ENCODE measurements around the gene TOM1. TPM values are rescaled to one million over a fixed set of nuclear protein-coding genes. Genes with fewer than 3 reads are reported as not detected.

TOM1 gene
- total RNA-seq (2014; rRNA removed; shearing (Covaris generic); ENCODE audit: low replicate concordance): 8.3 and 21.7 TPM in 2 replicates

- Histone ChIP-seq H3K79me2 (ENCODE audit: low read length) (no peaks in the 10 kb centered on the region), H3K4me2 (ENCODE audit: low read depth, low read length, poor library complexity, severe bottlenecking) (peak within 1 kb of the TSS; percentile 94), H3K36me3 (ENCODE audit: insufficient read depth, low read length) (peaks cover 9% of the 10 kb centered on the region; the same call in 1 of the 2 replicates), H3K27ac (ENCODE audit: low read length) (peak within 1 kb of the TSS; percentile 5; the same call in 1 of the 2 replicates), H4K20me1 (ENCODE audit: insufficient read depth, low read depth, low read length) (no peaks in the 10 kb centered on the region), H3K4me1 (ENCODE audit: low read length) (peaks cover 17% of the 10 kb centered on the region), H3K9ac (ENCODE audit: low read length) (peak within 1 kb of the TSS; percentile 82), H2AFZ (ENCODE audit: low read length) (peak within 1 kb of the TSS; percentile 84), H3K4me3 (ENCODE audit: low read length) (peak within 1 kb of the TSS; percentile 77), H3K9me2 (replicated peaks; ENCODE audit: insufficient read depth, low read length) (no peaks in the 10 kb centered on the region), H3K9me3 (ENCODE audit: low read length) (no peaks in the 10 kb centered on the region), H3K27me3 (ENCODE audit: low read length) (no peaks in the 10 kb centered on the region)
- peak; percentile 99 for DNase-seq
Observed at GRCh38 chr22:35299673-35300499, at the start of gene TOM1. Gene TOM1, plus strand, starts transcription at chr22:35299894. Its CDS starts 35 bp downstream, at chr22:35299929.

- Histone ChIP-seq H3K27me3 (ENCODE audit: low read length) (no peaks in the 10 kb centered on the region), H4K20me1 (ENCODE audit: insufficient read depth, low read depth, low read length) (no peaks in the 10 kb centered on the region), H3K79me2 (ENCODE audit: low read length) (no peaks in the 10 kb centered on the region), H3K9me2 (replicated peaks; ENCODE audit: insufficient read depth, low read length) (no peaks in the 10 kb centered on the region), H3K27ac (ENCODE audit: low read length) (no peak overlapping the region), H3K36me3 (ENCODE audit: insufficient read depth, low read length) (no peaks in the 10 kb centered on the region), H3K4me1 (ENCODE audit: low read length) (no peaks in the 10 kb centered on the region), H2AFZ (ENCODE audit: low read length) (no peak overlapping the region), H3K9me3 (ENCODE audit: low read length) (no peaks in the 10 kb centered on the region), H3K9ac (ENCODE audit: low read length) (no peak overlapping the region), H3K4me2 (ENCODE audit: low read depth, low read length, poor library complexity, severe bottlenecking) (no peak overlapping the region), H3K4me3 (ENCODE audit: low read length) (no peak overlapping the region)
- no peak for DNase-seq
Observed at GRCh38 chr22:35250156-35250555, 49.5 kb upstream of the TOM1 start.

- H3K9me3 ChIP-seq (ENCODE audit: low read length): no peaks in the 10 kb centered on the region
- H3K36me3 ChIP-seq (ENCODE audit: insufficient read depth, low read length): no peaks in the 10 kb centered on the region
- H3K79me2 ChIP-seq (ENCODE audit: low read length): peaks cover 24% of the 10 kb centered on the region
- H3K9me2 ChIP-seq (replicated peaks; ENCODE audit: insufficient read depth, low read length): no peaks in the 10 kb centered on the region
- DNase-seq: no peak
- H3K4me2 ChIP-seq (ENCODE audit: low read depth, low read length, poor library complexity, severe bottlenecking): no peak overlapping the region
- no peak overlapping the region for H3K9ac ChIP-seq (ENCODE audit: low read length)
- no peak overlapping the region for H3K4me3 ChIP-seq (ENCODE audit: low read length)
- H2AFZ ChIP-seq (ENCODE audit: low read length): no peak overlapping the region
- H3K27ac ChIP-seq (ENCODE audit: low read length): no peak overlapping the region
- peaks cover 15% of the 10 kb centered on the region for H3K4me1 ChIP-seq (ENCODE audit: low read length)
- H4K20me1 ChIP-seq (ENCODE audit: insufficient read depth, low read depth, low read length): no peaks in the 10 kb centered on the region
- no peaks in the 10 kb centered on the region for H3K27me3 ChIP-seq (ENCODE audit: low read length)
Observed at GRCh38 chr22:35253946-35254345, 45.7 kb upstream of the TOM1 start.

GRCh38 chr22:35257002-35257320, 42.7 kb upstream of the TOM1 start:
- Histone ChIP-seq H3K79me2 (ENCODE audit: low read length) (peaks cover 51% of the 10 kb centered on the region), H3K36me3 (ENCODE audit: insufficient read depth, low read length) (0 out of 2 replicates have a peak, but pooled peaks cover 2% of the 10 kb centered on the region), H2AFZ (ENCODE audit: low read length) (peak overlapping the region; percentile 98), H3K27ac (ENCODE audit: low read length) (peak overlapping the region; percentile 57; the same call in 1 of the 2 replicates), H3K9me2 (replicated peaks; ENCODE audit: insufficient read depth, low read length) (no peaks in the 10 kb centered on the region), H3K4me1 (ENCODE audit: low read length) (peaks cover 25% of the 10 kb centered on the region), H3K9ac (ENCODE audit: low read length) (peak overlapping the region; percentile 91), H3K9me3 (ENCODE audit: low read length) (no peaks in the 10 kb centered on the region), H3K4me2 (ENCODE audit: low read depth, low read length, poor library complexity, severe bottlenecking) (peak overlapping the region; percentile 80), H3K4me3 (ENCODE audit: low read length) (peak overlapping the region; percentile 91), H3K27me3 (ENCODE audit: low read length) (no peaks in the 10 kb centered on the region), H4K20me1 (ENCODE audit: insufficient read depth, low read depth, low read length) (no peaks in the 10 kb centered on the region)
- DNase-seq: no peak

GRCh38 chr22:35257321-35258190, 42.1 kb upstream of the TOM1 start, which contains the start of gene HMGXB4:
Gene HMGXB4, plus strand, starts transcription at chr22:35257493. Its CDS starts 4,898 bp downstream, at chr22:35262391.
- Histone ChIP-seq H3K27ac (ENCODE audit: low read length) (peak within 1 kb of the TSS; percentile 69), H3K4me2 (ENCODE audit: low read depth, low read length, poor library complexity, severe bottlenecking) (peak within 1 kb of the TSS; percentile 80), H3K9me2 (replicated peaks; ENCODE audit: insufficient read depth, low read length) (no peaks in the 10 kb centered on the region), H2AFZ (ENCODE audit: low read length) (peak within 1 kb of the TSS; percentile 98), H4K20me1 (ENCODE audit: insufficient read depth, low read depth, low read length) (no peaks in the 10 kb centered on the region), H3K9ac (ENCODE audit: low read length) (peak within 1 kb of the TSS; percentile 91), H3K4me1 (ENCODE audit: low read length) (peaks cover 25% of the 10 kb centered on the region), H3K4me3 (ENCODE audit: low read length) (peak within 1 kb of the TSS; percentile 91), H3K79me2 (ENCODE audit: low read length) (peaks cover 55% of the 10 kb centered on the region), H3K9me3 (ENCODE audit: low read length) (no peaks in the 10 kb centered on the region), H3K36me3 (ENCODE audit: insufficient read depth, low read length) (peaks cover 7% of the 10 kb centered on the region; the same call in 1 of the 2 replicates), H3K27me3 (ENCODE audit: low read length) (no peaks in the 10 kb centered on the region)
- peak; percentile 96 for DNase-seq

- DNase-seq: peak; percentile 68
- H3K36me3 ChIP-seq (ENCODE audit: insufficient read depth, low read length): peaks cover 16% of the 10 kb centered on the region
- peaks cover 61% of the 10 kb centered on the region for H3K79me2 ChIP-seq (ENCODE audit: low read length)
Observed at GRCh38 chr22:35258191-35258988, 41.3 kb upstream of the TOM1 start.

GRCh38 chr22:35264986-35265385, 34.7 kb upstream of the TOM1 start:
- H3K4me2 ChIP-seq (ENCODE audit: low read depth, low read length, poor library complexity, severe bottlenecking): no peak overlapping the region
- no peak overlapping the region for H3K9ac ChIP-seq (ENCODE audit: low read length)
- H3K27me3 ChIP-seq (ENCODE audit: low read length): no peaks in the 10 kb centered on the region
- H3K36me3 ChIP-seq (ENCODE audit: insufficient read depth, low read length): peaks cover 69% of the 10 kb centered on the region
- no peaks in the 10 kb centered on the region for H3K9me2 ChIP-seq (replicated peaks; ENCODE audit: insufficient read depth, low read length)
- H3K79me2 ChIP-seq (ENCODE audit: low read length): peaks cover 82% of the 10 kb centered on the region
- DNase-seq: no peak
- peaks cover 9% of the 10 kb centered on the region; the same call in 1 of the 2 replicates for H4K20me1 ChIP-seq (ENCODE audit: insufficient read depth, low read depth, low read length)
- no peak overlapping the region for H2AFZ ChIP-seq (ENCODE audit: low read length)
- no peak overlapping the region for H3K27ac ChIP-seq (ENCODE audit: low read length)
- H3K4me1 ChIP-seq (ENCODE audit: low read length): no peaks in the 10 kb centered on the region
- H3K9me3 ChIP-seq (ENCODE audit: low read length): no peaks in the 10 kb centered on the region
- H3K4me3 ChIP-seq (ENCODE audit: low read length): no peak overlapping the region

More at GRCh38 chr22:35258191-35258988, 41.3 kb upstream of the TOM1 start:
- Histone ChIP-seq H3K27me3 (ENCODE audit: low read length) (no peaks in the 10 kb centered on the region), H3K27ac (ENCODE audit: low read length) (peak overlapping the region; percentile 69), H3K9me3 (ENCODE audit: low read length) (no peaks in the 10 kb centered on the region), H3K4me2 (ENCODE audit: low read depth, low read length, poor library complexity, severe bottlenecking) (peak overlapping the region; percentile 80), H4K20me1 (ENCODE audit: insufficient read depth, low read depth, low read length) (no peaks in the 10 kb centered on the region), H3K9me2 (replicated peaks; ENCODE audit: insufficient read depth, low read length) (no peaks in the 10 kb centered on the region), H3K9ac (ENCODE audit: low read length) (peak overlapping the region; percentile 91), H2AFZ (ENCODE audit: low read length) (no peak overlapping the region), H3K4me3 (ENCODE audit: low read length) (peak overlapping the region; percentile 91), H3K4me1 (ENCODE audit: low read length) (peaks cover 25% of the 10 kb centered on the region)

Data from Karpas-422 (cell line).